GM18508 (cell line): ENCODE data around the gene XRN1.
"Not testable (repeated sequence)": the region's sequence is repeated elsewhere in the genome, so short reads cannot be mapped to it uniquely, and the experiment has no call there.

Source experiments
- ATAC-seq: cut with Tn5 transposase; IDR thresholded peaks from one replicate; pipeline ENCODE4 v1.9.1; 2021; ENCODE audit warnings: moderate number of reproducible peaks; ENCODE audit not compliant: insufficient read depth, unreplicated experiment

Gene XRN1

DNA sequence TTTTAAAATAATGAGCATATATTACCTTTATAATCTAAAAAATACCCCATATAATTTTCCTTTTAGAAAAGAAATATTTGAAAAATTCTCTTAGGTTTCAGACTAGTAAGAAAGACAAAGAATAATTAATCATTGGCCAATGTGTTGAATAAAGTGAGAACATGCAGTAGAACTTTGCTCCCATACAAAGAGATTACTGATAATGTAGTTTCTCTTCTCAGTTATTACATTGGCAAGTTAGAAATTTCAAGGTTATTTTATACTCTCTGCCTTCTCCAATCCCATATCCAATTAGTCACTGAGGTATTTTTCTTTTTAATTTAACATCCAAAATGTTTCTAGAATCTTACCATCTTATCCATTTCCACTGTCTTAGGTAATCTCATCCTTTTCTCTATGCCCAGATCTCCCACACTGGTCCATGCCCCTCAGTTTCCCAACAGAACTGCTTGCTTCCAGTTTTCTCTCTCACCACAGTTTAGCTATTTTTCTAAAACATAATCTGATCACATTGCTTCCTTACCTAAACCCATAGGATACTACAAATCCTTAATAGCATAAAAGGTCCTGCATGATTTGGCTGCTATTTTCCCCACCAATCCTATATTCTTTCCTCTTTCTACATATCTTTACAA, 10.8 kb downstream of the XRN1 start:
- no peak for ATAC-seq

DNA sequence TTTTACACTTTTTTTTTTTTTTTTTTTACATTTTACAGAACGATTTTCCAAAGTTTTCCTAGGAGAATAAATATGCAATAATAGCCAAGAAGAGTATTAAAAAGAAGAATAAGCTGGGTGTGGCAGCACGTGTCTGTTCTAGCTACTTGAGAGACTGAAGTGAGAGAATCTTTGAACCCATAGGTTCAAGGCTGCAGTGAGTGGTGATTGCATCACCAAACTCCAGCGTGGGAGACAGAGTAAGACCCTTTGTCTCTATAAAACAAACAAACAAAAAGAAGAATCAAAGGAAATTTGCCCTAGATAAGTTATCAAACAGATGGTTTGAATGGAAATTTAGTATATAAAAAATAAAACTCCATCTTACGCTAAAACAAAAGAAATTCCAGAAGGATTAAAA, 13.3 kb downstream of the XRN1 start:
- no peak for ATAC-seq

DNA sequence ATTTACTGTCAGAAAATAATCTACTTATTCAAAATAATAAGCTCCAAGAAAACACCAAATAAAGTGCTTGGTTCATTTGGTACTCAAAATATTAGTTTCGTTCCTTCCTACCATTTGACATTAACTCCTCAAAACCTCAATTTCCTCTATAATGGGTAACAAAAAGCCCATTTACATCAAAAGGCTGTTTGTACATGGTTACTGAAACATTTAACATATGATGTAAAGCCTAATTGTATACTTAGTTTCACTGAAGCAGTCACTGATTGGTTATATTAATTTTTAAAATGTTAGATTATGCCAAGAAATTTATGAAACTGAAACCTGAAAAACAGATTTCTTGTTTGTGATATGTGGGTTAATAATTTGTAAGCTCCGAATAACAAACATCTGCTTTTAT, 14.7 kb downstream of the XRN1 start:
- peak; percentile 48 for ATAC-seq

DNA sequence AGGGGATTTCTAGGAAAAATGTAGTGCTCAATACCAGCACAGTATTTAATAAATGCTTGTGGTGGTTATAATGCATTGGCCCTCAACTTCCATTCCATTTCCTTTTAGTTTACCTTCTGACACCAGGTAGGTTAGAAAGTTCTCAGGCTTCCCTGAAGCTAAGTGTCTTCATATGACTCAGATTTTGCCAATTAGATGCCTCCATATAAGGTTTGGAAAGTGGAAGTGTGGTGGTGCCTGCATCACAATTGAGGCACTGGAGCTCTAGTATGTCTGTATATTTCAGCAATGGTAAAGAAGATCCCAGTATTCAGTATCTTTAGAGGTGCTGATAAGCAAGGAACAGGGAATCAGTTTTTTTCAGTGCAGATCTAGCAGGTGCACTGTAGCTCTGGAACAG, 18.3 kb downstream of the XRN1 start:
- ATAC-seq, result no peak

DNA sequence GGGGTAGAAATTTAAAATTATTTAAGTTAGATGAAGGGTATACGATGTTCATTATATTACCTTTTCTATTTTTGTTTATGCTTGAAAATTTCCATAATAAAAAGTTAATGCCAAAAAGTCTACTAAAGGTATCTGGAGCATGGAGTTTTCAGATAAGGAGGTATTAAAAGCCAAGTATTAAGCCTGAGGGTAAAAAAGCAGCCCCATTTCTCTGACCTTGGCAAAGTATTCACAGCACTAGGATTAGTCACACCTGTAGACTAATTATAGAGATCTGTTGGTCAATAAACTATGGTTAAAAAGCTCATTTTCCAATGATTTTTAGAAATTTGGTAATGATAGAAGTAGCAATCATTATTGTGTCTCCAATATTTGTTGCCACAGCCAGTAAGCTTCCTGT, 23.1 kb downstream of the XRN1 start:
- no peak for ATAC-seq

DNA sequence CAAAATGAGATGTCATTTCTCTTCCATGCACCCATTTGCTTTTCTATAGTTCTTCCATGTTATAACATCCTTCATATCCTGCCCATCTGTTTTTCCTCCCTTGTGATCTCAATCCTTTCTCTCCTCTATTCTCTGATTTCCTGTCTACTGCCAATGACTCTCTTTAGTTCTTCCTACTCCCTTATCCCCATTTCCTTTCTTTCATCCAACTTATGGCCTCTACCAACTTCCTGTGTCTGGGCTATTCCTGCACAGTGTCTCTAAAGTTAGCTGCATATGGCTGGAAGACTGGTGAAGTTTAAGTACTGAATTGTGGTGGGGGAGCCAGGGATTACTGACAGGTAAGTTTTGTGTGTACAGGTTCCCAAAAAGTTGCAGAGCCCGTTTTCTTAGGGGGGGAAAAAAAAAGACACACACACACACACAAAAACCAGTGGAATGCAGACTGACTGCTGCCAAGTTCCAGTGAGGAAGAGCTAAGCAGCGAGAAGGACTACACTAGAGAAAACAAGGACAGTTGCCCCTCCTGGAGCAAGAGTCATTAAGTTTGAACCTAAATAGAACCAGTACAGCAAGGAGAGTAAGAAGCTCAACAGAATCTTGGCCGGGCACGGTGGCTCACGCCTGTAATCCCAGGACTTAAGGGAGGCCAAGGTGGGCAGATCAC, 28.8 kb downstream of the XRN1 start:
- no peak for ATAC-seq

DNA sequence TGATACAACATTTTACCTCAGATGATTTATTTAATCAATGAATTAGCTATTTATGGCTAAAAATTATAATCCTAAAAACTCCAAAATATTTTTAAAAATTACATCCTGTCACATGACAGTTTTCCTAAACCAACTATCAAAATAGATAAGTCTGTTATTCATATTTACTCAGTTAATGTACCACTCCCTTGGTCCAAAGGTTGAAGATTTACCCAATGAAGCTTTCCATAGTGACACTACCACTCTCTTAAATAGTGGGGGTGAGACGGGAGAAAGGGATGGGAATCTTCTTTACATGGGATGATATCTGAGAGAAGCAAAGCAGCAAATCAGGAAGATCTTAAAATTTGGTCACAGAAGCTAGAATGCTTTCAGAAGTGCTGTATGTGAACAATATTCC, 30.5 kb downstream of the XRN1 start:
- ATAC-seq, result no peak

DNA sequence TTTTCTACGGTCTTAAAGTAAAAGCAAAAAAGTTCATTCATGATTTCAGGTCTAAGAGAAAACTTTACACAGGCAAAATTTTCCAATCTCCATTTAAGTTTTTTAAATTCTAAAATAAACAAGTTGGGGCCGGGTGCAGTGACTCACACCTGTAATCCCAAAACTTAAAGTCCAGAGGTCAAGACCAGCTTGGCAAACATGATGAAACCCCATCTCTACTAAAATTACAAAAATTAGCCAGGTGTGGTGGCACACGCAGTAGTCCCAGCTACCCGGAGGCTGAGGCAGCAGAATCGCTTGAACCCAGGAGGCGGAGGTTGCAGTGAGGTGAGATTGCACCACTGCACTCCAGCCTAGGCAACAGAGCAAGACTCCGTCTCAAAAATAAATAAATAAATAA, 47.3 kb downstream of the XRN1 start:
- not testable (repeated sequence) for ATAC-seq

DNA sequence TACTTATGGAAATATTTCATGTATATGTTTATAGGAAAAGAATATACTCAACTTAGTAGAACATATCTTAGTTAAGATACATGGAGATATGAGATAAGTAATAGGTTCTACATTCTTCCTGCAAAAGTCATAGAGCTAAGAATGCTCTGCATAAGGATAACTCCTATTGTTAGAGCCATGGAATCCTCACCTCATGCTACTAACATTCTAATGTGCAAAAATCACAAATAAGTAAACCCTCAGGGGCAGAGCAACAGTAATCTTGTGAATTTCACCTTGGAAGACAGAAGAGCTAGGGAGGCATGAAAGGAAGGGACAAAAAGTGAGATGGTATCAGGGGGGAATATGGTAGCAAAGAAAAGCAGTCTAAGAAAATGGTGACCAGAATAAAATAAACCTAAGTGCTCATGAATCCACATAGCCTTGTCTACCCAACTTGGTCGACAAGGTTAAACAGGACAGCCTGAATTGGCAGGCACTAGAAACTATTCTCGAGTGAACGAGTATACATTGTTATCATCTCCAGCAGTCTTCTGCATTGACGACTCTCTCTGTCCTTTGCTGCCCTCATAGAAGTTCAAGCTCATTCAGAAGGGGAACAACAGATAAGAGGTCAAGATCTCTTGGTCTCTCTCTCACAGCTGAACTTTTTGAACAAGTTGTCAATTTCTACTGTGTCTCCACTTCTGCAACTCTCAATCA, 52.8 kb downstream of the XRN1 start:
- ATAC-seq, result no peak

DNA sequence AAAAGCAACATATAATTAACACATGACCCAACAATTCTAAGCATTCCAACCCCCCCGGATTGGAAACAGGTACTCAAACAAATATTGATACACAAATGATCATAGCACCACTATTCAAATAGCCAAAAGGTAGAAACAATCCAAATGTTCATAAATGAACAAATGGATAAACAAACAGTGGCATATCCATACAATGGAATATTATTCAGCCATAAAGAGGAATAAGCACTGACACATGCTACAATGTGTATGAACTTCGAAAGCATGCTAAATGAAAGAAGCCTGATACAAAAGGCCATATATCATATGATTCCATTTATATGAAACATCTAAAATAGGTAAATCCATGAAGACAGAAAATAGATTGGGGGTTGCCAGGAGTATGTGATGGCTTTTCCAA, 62.8 kb downstream of the XRN1 start:
- ATAC-seq, result no peak

DNA sequence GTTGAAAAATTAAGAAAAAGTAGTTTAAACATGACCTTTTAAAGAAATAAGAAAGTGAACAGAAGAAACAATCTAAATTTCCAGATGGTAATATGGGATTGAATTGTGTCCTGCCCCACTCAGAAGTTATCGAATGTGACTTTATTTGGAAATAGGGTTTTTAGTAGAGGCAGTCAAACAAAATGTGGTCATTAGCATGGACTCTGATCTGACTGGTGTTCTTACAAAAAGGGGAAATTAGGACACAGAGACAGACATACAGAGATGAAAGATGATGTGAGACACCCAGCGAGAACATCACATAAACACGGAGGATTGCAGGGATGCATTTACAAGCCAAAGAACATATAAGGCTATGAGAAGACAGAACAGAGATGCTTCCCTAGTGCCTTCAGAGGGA, 73.2 kb downstream of the XRN1 start:
- ATAC-seq, result no peak

DNA sequence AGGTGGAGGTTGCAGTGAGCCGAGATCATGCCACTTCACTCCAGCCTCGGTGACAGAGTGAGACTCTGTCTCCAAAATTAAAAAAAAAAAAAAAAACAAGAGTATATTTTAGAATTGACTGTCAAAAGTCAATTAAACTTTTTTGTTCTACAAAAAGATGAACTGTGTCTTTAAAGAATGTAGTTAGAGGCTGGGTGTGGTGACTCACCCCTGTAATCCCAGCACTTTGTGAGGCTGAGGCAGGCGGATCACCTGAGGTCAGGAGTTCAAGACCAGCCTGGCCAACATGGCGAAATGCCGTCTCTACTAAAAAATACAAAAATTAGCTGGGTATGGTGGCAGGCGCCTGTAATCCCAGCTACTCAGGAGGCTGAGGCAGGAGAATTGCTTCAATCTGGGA, 78.3 kb downstream of the XRN1 start:
- ATAC-seq, result not testable (repeated sequence)

DNA sequence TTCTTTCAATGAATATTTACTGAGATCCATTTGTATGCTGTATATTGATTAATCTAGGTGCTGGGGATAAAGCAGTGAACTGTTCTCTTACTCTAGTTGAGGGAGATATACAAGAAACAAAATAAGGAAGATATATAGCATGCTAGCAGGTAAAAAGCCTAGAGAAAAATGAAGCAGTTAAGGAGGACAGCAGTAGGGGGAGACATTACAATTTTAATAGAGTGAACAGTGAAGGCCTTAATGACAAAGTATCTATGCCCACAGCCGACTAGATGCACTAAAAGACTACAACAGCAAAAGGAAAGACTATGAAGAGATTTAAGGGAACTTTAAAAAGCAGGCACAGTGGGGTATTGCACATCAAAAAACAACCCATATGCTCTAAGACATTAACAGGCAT, 81.4 kb downstream of the XRN1 start:
- ATAC-seq, result no peak

DNA sequence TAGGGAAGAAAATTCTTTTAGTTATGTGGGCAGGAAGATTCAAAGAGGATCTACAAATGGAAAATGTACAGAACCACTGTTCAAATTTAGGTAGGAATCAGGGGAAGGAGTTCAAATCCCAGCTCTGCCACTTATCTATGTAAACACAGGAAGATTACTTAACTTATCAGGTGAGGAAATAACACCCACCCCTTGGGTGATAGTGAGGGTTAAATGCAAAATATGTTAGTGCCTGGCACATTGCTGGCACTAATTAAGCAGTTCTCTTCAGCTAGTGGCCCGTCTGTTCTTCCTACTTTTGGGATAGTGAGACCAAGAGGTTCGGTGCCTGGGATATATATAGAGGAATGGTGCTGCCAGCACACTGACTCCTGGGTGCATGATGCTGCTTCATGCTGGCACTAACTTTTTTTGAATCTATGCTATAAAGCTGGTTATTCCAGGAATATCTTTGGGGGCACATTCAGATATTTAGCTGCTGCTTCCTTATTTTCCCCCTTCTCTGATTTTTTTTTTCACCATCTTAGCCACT, 83.8 kb downstream of the XRN1 start:
- no peak for ATAC-seq

DNA sequence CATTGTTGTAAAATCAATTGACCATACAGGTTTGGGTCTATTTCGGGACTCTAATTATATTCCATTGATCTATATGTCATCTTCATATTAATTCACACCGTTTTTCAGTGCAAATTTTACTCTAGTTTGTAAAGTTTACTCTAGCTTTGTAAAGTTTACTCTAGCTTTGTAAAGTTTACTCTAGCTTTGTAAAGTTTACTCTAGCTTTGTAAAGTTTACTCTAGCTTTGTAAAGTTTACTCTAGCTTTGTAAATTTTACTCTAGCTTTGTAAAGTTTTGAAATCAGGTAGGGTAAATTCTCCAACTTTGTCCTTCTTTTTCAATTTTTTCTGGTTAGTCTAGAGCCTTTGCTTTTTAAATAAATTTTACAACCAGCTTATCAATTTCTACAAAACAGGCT, 84.4 kb downstream of the XRN1 start:
- ATAC-seq, result not testable (repeated sequence)

DNA sequence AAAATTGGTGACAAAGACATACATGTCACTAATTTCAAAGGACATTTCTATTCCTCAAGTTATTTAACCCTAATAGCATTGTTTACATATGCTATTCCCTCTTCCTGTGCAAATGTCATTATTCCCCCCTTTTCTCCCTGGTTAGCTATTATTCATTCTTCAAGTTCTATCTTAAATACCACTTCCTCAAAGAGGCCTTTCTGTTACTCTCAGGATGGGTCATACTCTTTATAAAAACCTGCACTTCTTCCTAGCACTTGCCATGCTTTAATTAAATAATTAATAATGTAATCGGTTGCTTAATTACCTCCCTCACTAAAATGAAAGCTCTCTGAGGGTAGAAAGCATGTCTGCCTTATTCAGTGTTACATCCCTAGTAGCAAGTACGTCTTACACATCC, 88.5 kb downstream of the XRN1 start:
- ATAC-seq, result no peak

DNA sequence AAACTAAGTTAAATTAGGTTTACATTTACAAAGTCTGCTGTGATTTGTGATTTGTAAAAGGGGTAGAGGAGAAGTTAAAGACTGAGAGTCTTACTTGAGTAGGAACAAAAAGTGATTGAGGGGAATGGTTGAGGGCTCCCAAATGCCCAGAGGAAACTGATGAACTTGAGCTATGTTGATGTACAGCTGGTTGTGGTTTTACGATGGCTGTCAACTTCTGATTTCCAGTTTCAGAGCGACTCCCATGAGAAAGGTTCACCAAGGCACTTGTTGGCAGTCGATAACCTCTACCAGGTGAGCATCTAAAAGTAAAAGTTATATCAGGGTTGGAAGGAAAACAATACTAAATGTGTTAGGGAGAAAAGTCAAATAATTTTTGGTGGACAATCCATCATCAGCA, 91.0 kb downstream of the XRN1 start:
- ATAC-seq, result no peak

DNA sequence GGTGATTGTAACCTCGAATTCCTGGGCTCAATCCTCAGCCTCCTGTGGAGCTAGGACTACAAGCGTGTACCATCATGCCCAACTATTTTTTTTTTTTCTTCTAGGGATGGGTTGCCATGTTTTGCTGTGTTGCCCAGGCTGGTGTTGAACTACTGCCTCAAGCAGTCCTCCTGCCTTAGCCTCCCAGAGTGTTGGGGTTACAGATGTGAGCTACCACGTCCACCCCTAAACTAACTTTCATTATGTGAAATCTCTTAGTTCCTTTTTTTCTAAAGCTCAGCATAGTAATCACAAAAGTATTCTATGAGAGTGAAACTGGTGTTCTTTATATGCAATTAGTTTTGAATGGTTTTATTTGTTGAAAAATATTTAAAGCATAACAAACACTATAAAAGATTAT, 92.1 kb downstream of the XRN1 start:
- ATAC-seq, result no peak

DNA sequence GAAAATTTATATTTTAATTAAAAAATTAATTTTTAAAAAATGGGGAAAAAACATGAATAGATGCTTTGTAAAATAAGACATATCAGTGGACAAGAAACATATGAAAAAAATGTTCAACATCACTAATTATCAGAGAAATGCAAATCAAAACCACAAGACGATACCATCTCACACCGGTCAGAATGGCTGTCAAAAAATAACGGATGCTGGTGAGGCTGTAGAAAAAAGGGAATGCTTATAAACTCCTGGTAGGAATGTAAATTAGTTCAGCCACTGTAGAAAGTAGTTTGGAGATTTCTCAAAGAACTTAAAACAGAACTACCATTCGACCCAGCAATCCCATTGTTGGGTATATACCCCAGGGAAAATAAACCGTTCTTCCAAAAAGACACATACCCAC, 93.8 kb downstream of the XRN1 start:
- no peak for ATAC-seq

DNA sequence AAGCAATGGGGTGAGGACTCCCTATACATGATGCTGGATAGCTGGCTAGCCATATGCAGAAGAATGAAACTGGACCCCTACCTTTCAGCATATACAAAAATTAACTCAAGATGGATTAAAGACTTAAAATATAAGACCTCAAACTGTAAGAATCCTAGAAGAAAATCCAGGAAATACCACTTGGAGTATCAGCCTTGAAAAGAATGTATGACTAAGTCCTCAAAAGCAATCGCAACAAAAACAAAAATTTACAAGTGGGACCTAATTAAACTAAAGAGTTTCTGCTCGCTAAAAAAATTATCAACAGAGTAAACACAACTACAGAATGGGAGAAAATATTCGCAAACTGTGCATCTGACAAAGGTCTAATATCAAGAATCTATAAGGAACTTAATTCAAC, 94.3 kb downstream of the XRN1 start:
- no peak for ATAC-seq

DNA sequence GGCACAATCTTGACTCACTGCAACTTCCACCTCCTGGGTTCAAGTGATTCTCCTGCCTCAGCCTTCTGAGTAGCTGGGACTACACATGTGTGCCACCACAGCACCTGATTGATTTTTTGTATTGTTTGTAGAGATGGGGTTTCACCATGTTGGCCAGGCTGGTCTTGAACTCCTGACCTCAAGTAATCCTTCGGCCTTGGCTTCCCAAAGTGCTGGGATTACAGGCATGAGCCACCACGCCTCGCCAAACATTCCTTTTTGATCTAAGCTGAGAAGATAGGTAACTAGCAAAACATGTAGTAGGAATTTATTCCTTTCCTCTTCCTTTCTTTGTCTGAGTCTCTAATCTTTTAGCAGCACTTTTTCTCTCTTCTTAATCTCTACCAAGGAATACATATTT, 95.1 kb downstream of the XRN1 start:
- not testable (repeated sequence) for ATAC-seq

DNA sequence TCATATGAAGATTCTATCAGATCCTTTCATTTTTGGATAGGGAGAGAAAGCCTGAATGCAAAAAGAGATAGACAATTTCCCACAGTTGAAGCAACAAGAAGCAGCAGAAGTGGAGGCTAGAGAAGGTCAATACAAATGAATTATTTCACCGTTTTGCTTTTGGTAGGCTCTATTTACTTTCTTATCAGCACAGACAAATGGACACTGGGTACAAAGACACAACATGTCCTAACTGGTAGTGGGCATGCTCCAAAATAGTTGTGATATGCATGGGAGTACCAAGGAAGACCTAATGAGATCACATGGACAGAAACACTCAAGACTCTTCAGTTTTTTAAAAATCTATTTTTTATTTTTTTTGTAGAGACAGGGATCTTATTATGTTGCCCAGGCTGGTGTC, 99.4 kb downstream of the XRN1 start:
- ATAC-seq, result no peak
